Muscle layer of colon (tissue), 2 donors: Measurements from ENCODE around the gene RCOR3.

Experiments
- H3K27ac ChIP-seq: one replicate; pipeline ENCODE4 v1.7.0; 2013; ENCODE audit warnings: low read depth, mild to moderate bottlenecking, low read length, moderate library complexity
- H3K27me3 ChIP-seq, 2 donors: one replicate each; pipeline ENCODE4 v1.7.0; 2013; ENCODE audit warnings: low read length in 2 of 2, mild to moderate bottlenecking in 2 of 2; ENCODE audit not compliant: insufficient read depth in 2 of 2, control insufficient read depth in 1 of 2
- H3K36me3 ChIP-seq: one replicate; pipeline ENCODE4 v1.7.0; 2013; ENCODE audit warnings: mild to moderate bottlenecking, low read length; ENCODE audit not compliant: insufficient read depth
- H3K4me1 ChIP-seq: one replicate; pipeline ENCODE4 v1.7.0; 2013; ENCODE audit warnings: mild to moderate bottlenecking, low read length; ENCODE audit not compliant: insufficient read depth
- H3K4me3 ChIP-seq, 2 donors: one replicate each; pipeline ENCODE4 v1.7.0; 2013; ENCODE audit warnings: low read length in 2 of 2, low read depth in 1 of 2, mild to moderate bottlenecking in 1 of 2, moderate library complexity in 1 of 2
- H3K9ac ChIP-seq: one replicate; pipeline ENCODE4 v1.7.0; 2013; ENCODE audit warnings: low read length
- H3K9me3 ChIP-seq: one replicate; pipeline ENCODE4 v1.7.0; 2013; ENCODE audit warnings: mild to moderate bottlenecking, low read length
- donor health status: abdominal sarcoma.
- donor health status: Adenocarcinoma of cecum.

The RCOR3 gene

DNA sequence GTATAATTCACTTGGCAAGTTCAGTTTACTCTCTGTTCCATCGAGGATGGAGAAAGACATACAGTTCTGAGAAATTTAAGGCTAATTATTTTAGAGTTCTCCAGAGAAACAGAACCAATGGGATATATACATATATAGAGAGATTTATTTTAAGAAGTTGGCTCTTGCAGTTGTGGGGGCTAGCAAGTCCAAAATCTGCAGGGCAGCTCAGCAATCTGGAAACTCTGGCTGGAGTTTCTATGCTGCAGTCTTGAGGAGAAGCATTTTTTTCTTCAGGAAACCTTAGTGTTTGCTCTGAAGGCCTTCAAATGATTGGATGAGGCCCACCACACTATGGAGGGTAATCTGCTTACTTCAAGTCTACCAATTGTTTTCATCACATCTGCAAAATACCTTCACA lies 102.0 kb downstream of the RCOR3 start:
- Histone ChIP-seq H3K27me3 (no peaks in the 10 kb centered on the region), H3K4me1 (no peaks in the 10 kb centered on the region), H3K36me3 (peaks cover 36% of the 10 kb centered on the region), H3K27ac (no peak overlapping the region), H3K9me3 (no peaks in the 10 kb centered on the region), H3K4me3 (no peak overlapping the region), H3K9ac (no peak overlapping the region)
